Measurements from ENCODE around the gene CTCFL. TPM values are rescaled to one million over a fixed set of nuclear protein-coding genes. Genes with fewer than 3 reads are reported as not detected.
"Not testable (repeated sequence)": the region's sequence is repeated elsewhere in the genome, so short reads cannot be mapped to it uniquely, and the experiment has no call there.

Gene CTCFL
- total RNA-seq, 2 donors from 2014 or later = not detected

GRCh38 chr20:57503035-57503658, 21.8 kb downstream of the CTCFL start:
- H3K27ac Mint-ChIP-seq = no peak overlapping the region

GRCh38 chr20:57502336-57502700, 22.6 kb downstream of the CTCFL start:
- Mint-ChIP-seq H3K9me3 (no peaks in the 10 kb centered on the region), H3K27ac (no peak overlapping the region), H3K36me3 (no peaks in the 10 kb centered on the region)
- ATAC-seq (no peak), DNase-seq (ENCODE audit: low spot score in 2 of 2) (no peak)

More at GRCh38 chr20:57503035-57503658, 21.8 kb downstream of the CTCFL start:
- ATAC-seq (no peak), DNase-seq (ENCODE audit: low spot score in 2 of 2) (no peak)
- H3K36me3 Mint-ChIP-seq = no peaks in the 10 kb centered on the region
- H3K9me3 Mint-ChIP-seq = no peaks in the 10 kb centered on the region

- Mint-ChIP-seq H3K36me3 (no peaks in the 10 kb centered on the region), H3K9me3 (no peaks in the 10 kb centered on the region), H3K27ac (no peak overlapping the region)
- no peak for DNase-seq (ENCODE audit: low spot score in 2 of 2)
- ATAC-seq = no peak
Measured at GRCh38 chr20:57501461-57502335, 23.2 kb downstream of the CTCFL start.

DNA sequence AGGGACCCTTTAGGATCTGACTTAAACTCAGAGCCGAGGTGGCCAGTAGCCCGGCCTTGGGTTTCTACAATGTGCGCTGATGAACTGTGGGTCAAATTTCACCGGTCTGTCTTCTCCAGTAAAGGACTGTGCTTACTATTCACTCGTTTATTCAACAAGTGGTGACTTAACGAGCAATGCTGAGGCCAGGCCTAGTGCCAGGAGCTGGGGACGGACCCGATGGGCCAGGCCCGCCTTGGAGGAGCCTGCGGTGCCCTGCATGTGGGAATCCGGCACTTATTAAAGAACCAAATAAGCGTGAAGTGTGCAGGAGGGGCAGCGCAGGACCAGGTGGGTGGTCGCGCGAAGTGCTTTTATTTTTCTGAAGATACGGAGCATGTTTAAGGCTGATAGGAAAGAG, 24.0 kb downstream of the CTCFL start:
- no peak for ATAC-seq
- DNase-seq (ENCODE audit: low spot score in 2 of 2) = no peak
- Mint-ChIP-seq H3K9me3 (no peaks in the 10 kb centered on the region), H3K36me3 (no peaks in the 10 kb centered on the region), H3K27ac (no peak overlapping the region)

- H3K36me3 Mint-ChIP-seq = no peaks in the 10 kb centered on the region
- DNase-seq (ENCODE audit: low spot score in 2 of 2) (no peak), ATAC-seq (no peak)
- no peaks in the 10 kb centered on the region for H3K9me3 Mint-ChIP-seq
- no peak overlapping the region for H3K27ac Mint-ChIP-seq
Measured at GRCh38 chr20:57500235-57500634, 24.7 kb downstream of the CTCFL start.

DNA sequence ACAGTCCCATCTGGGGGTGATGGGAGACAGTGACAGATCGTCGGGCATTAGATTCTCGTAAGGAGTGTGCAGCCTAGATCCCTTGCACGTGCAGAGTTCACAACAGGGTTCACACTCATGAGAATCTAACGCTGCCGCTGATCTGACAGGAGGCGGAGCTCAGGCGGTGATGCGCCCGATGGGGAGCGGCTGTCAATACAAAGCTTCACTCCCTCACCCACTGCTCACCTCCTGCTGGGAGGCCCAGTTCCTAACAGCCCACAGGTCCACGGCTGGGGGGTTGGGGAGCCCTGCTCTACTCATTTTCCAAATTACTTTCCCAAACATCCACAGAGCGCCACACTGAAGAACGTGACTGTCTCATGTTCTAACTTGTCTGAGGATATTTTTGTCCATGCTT, 25.3 kb downstream of the CTCFL start:
- H3K9me3 Mint-ChIP-seq = no peaks in the 10 kb centered on the region
- no peak overlapping the region for H3K27ac Mint-ChIP-seq
- ATAC-seq (no peak), DNase-seq (ENCODE audit: low spot score in 2 of 2) (no peak)
- no peaks in the 10 kb centered on the region for H3K36me3 Mint-ChIP-seq

- no peaks in the 10 kb centered on the region for H3K9me3 Mint-ChIP-seq
- H3K27ac Mint-ChIP-seq = peak overlapping the region in 1 of 2 donors; percentile 11
- H3K36me3 Mint-ChIP-seq = no peaks in the 10 kb centered on the region
- peak; percentile 54 to 90 for ATAC-seq
- DNase-seq (ENCODE audit: low spot score in 2 of 2) = peak in 1 of 2 donors; percentile 28
Measured at GRCh38 chr20:57498425-57499400, 26.2 kb downstream of the CTCFL start.

GRCh38 chr20:57496592-57496991, 28.3 kb downstream of the CTCFL start:
- DNase-seq (ENCODE audit: low spot score in 2 of 2) = no peak

GRCh38 chr20:57495978-57496377, 29.0 kb downstream of the CTCFL start:
- Mint-ChIP-seq H3K36me3 (no peaks in the 10 kb centered on the region), H3K9me3 (no peaks in the 10 kb centered on the region), H3K27ac (no peak overlapping the region)
- ATAC-seq (no peak), DNase-seq (ENCODE audit: low spot score in 2 of 2) (no peak)

More at GRCh38 chr20:57496592-57496991, 28.3 kb downstream of the CTCFL start:
- Mint-ChIP-seq H3K36me3 (no peaks in the 10 kb centered on the region), H3K27ac (no peak overlapping the region), H3K9me3 (no peaks in the 10 kb centered on the region)
- no peak for ATAC-seq

GRCh38 chr20:57493091-57493615, 31.8 kb downstream of the CTCFL start:
- ATAC-seq (no peak), DNase-seq (ENCODE audit: low spot score in 2 of 2) (no peak)
- Mint-ChIP-seq H3K9me3 (no peaks in the 10 kb centered on the region), H3K36me3 (no peaks in the 10 kb centered on the region), H3K27ac (no peak overlapping the region)

DNA sequence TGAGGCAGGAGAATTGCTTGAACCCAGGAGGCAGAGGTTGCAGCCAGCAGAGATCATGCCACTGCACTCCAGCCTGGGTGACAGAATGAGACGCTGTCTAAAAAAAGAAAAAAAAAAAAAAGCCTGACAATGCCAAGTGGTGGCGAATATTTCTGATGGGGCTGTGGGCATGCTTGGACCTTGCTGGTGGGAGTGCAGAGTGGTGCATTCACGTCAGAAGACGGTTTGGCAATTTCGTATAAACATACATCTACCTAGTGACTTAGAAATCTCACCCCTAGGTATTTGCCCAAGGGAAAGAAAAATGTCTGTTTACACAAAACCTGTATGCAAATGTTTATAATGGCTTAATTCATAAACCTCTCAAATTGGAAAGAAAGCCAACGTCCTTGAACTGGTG, 33.6 kb downstream of the CTCFL start:
- H3K9me3 Mint-ChIP-seq = no peaks in the 10 kb centered on the region
- no peak for DNase-seq (ENCODE audit: low spot score in 2 of 2)
- no peaks in the 10 kb centered on the region for H3K36me3 Mint-ChIP-seq
- H3K27ac Mint-ChIP-seq = no peak overlapping the region
- ATAC-seq = no peak

- H3K27ac Mint-ChIP-seq; DNase-seq (ENCODE audit: low spot score in 2 of 2); ATAC-seq; H3K36me3 Mint-ChIP-seq; H3K9me3 Mint-ChIP-seq: not testable (repeated sequence)
Measured at GRCh38 chr20:57488277-57488676, 36.7 kb downstream of the CTCFL start.

GRCh38 chr20:57485770-57486169, 39.2 kb downstream of the CTCFL start:
- H3K27ac Mint-ChIP-seq = no peak overlapping the region
- no peak for ATAC-seq
- no peaks in the 10 kb centered on the region for H3K9me3 Mint-ChIP-seq
- DNase-seq (ENCODE audit: low spot score in 2 of 2) = no peak
- H3K36me3 Mint-ChIP-seq = no peaks in the 10 kb centered on the region

GRCh38 chr20:57484772-57485171, 40.2 kb downstream of the CTCFL start:
- DNase-seq (ENCODE audit: low spot score in 2 of 2) (no peak), ATAC-seq (no peak)
- no peak overlapping the region for H3K27ac Mint-ChIP-seq
- H3K36me3 Mint-ChIP-seq = no peaks in the 10 kb centered on the region
- no peaks in the 10 kb centered on the region for H3K9me3 Mint-ChIP-seq

- ATAC-seq = no peak
- no peaks in the 10 kb centered on the region for H3K36me3 Mint-ChIP-seq
- no peak overlapping the region for H3K27ac Mint-ChIP-seq
Measured at GRCh38 chr20:57483287-57484050, 41.5 kb downstream of the CTCFL start.

GRCh38 chr20:57482796-57483195, 42.1 kb downstream of the CTCFL start:
- ATAC-seq = no peak
- Mint-ChIP-seq H3K36me3 (no peaks in the 10 kb centered on the region), H3K9me3 (no peaks in the 10 kb centered on the region), H3K27ac (no peak overlapping the region)
- peak in 1 of 2 donors; percentile 11 for DNase-seq (ENCODE audit: low spot score in 2 of 2)

More at GRCh38 chr20:57483287-57484050, 41.5 kb downstream of the CTCFL start:
- no peaks in the 10 kb centered on the region for H3K9me3 Mint-ChIP-seq
- peak in 1 of 2 donors; percentile 45 for DNase-seq (ENCODE audit: low spot score in 2 of 2)

Measured in activated naive CD4-positive, alpha-beta T cell treated with anti-CD3 and anti-CD28 coated beads, Interleukin-2, amount 50 U/mL, for 72 hours (primary cell).